ENCODE results near the gene RGS11. TPM values are rescaled to one million over a fixed set of nuclear protein-coding genes. Genes with fewer than 3 reads are reported as not detected.

Gene RGS11
- total RNA-seq, 1 donor from 2014 or later: 0.14 TPM

DNA sequence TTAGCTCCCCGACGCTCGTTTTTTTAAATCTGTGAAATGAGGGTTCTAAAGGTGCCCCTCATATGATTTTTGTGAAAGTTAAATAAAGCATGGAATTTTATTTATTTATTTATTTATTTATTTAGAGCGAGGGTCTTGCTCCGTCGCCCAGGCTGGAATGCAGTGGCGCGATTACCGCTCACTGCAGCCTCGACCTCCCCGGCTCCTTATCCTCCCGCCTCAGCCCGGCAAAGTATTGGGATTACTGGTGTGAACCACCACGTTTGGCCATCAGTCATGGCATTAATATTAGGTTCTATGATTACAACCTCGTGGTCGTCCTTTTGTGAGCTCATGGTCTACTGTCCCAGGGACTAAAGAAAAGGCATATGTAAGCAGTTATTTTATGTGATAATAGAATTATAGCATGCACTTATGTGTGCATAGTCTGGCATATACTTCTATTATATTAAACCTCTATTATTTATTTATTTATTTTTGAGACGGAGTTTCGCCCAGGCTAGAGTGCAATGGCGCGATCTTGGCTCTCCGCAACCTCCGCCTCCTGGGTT, 45.9 kb downstream of the RGS11 start:
- intact Hi-C loops (cut with micrococcal nuclease): loop anchor here (1.0 kb wide), 1 partner anchor 122 kb away; the partner anchor contains the start of gene AXIN1
- peak overlapping the region; percentile 58 for H3K27ac Mint-ChIP-seq
- no peaks in the 10 kb centered on the region for H3K9me3 Mint-ChIP-seq

DNA sequence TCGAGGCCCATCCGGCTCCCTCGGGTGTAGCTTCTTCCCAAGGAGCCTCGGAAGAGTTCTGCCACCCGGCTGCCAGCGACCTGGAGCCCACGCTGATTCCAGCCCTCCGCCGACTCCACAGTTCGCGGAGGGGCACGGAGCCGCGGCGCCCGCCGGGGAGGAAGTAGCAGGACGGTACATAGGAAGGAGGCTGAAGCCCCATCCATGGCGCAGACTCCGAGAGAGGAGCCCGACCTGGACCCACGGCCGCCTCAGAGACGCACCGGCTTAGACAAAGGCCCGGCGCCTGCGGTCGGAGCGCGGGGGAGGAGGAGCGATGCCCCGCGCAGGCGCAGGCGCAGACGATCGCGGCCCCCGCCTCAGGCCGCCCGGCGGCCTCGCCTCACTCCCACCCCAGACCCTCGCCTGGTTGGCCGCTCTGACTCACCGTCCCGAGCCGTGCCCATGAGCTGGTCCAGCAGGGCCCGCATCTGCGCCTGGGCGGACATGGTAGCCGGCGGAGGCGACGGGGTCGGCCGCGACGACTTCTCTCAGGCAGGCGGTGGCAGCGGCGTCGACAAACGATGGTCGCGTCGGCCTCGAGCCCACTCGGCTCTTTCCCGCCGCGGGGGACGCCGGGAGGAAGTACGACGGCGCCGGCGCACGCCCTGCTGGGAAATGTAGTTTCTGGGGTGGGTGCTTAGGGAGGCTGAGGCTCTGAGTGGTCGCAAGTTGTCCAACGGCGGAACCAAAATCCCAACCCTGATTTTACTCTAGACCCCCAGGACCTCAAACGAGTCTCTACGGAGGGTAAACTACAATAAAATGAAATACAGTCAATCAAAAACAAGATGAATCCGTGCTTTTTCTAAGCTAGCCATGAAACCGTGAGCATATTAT, 46.7 kb downstream of the RGS11 start, which contains the start of gene LUC7L:
Gene LUC7L (minus strand): TSS at position 598 of the 879 bp plus-strand sequence. CDS start 110 bp downstream, at position 488.
- DNase-seq: peak; percentile 96
- no peaks in the 10 kb centered on the region for H3K9me3 Mint-ChIP-seq
- peak within 1 kb of the TSS; percentile 92 for H3K4me3 Mint-ChIP-seq
- H3K36me3 Mint-ChIP-seq (ENCODE audit: low read depth): peaks cover 34% of the 10 kb centered on the region
- H3K27ac Mint-ChIP-seq: peak within 1 kb of the TSS; percentile 94
- intact Hi-C loops (cut with micrococcal nuclease): loop anchor here (1.0 kb wide), 1 partner anchor 123 kb away; the partner anchor contains the start of gene AXIN1
- no peaks in the 10 kb centered on the region for H3K27me3 Mint-ChIP-seq
- peaks cover 21% of the 10 kb centered on the region for H3K4me1 Mint-ChIP-seq

More for the DNA sequence above, 45.9 kb downstream of the RGS11 start:
- DNase-seq: no peak
- Mint-ChIP-seq H3K36me3 (ENCODE audit: low read depth) (peaks cover 33% of the 10 kb centered on the region), H3K4me1 (peaks cover 25% of the 10 kb centered on the region), H3K27me3 (no peaks in the 10 kb centered on the region), H3K4me3 (peak overlapping the region; percentile 57)

DNA sequence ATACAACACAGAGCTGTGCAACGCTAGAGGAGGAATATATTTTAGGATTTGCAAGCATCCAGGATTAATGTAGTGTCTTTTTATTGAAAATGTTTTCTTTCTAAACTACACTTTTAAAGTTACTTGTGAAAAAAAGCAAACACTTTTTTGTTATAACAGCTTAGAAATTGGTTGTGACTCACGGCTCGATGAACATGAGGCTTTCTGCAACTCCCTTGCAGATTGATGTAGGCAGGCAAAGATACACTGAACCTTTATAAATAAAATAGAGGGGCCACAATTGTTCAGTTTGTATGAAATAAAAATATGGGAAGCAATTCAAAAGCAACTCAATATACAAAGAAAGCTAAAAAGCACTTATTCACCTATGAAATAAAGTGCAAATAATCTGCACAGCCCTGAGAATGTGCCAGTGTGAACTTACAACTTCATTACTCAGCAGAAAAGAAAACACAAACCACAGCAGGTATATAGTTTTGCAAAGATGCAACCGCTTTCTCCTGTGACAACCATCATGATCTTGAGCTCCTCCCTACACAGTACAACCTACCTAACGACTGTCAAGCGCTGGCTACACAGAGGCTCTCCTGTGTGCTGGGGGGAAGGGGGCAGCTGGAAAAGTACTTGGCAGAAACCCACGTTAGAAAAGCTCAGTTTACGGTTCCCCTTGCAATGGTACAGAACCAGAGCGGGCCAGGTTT, 47.4 kb downstream of the RGS11 start:
- Mint-ChIP-seq H3K4me1 (peaks cover 21% of the 10 kb centered on the region), H3K27me3 (no peaks in the 10 kb centered on the region), H3K4me3 (peak overlapping the region; percentile 92), H3K27ac (peak overlapping the region; percentile 94), H3K9me3 (no peaks in the 10 kb centered on the region), H3K36me3 (ENCODE audit: low read depth) (peaks cover 38% of the 10 kb centered on the region)
- intact Hi-C loops (cut with micrococcal nuclease): no loop called here
- no peak for DNase-seq

DNA sequence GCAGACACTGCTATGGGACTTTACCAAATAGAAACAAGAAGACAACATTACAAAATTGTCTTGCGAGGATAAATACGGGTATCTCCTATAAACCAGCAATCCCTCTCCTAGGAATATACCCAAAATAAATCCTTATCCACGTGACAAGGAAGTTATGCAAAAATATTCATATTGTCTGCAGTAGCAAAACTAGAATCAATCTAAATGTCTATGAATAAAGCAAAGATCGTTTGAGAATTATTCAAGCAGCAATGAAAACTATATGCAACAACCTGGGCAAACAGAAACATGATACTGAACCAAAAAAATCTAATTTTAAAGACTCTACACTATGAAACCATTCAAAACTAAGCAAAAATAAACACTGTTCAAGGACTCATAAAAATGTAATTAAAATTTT, 55.7 kb downstream of the RGS11 start:
- intact Hi-C loops (cut with micrococcal nuclease): no loop called here
- no peak for DNase-seq
- no peaks in the 10 kb centered on the region for H3K9me3 Mint-ChIP-seq
- no peak overlapping the region for H3K27ac Mint-ChIP-seq
- H3K36me3 Mint-ChIP-seq (ENCODE audit: low read depth): peaks cover 44% of the 10 kb centered on the region
- H3K4me3 Mint-ChIP-seq: no peak overlapping the region
- H3K27me3 Mint-ChIP-seq: no peaks in the 10 kb centered on the region
- H3K4me1 Mint-ChIP-seq: peaks cover 6% of the 10 kb centered on the region

Other genes starting within 250 kb of the RGS11 start
- gene POLR3K, start 222.3 kb downstream of the RGS11 start, total RNA-seq: 88.9 and 89.8 TPM in 2 replicates
- 97.7 and 99.9 TPM in 2 replicates for gene SNRNP25, start 222.1 kb downstream of the RGS11 start, total RNA-seq
- gene RHBDF1, start 203.3 kb downstream of the RGS11 start, total RNA-seq: 0.26 and 0.76 TPM in 2 replicates
- 68.4 and 72.6 TPM in 2 replicates for gene MPG, start 197.7 kb downstream of the RGS11 start, total RNA-seq
- gene NPRL3, start 137.3 kb downstream of the RGS11 start, total RNA-seq: 52.9 and 53.8 TPM in 2 replicates
- not detected in 2 replicates for gene HBZ, start 123.3 kb downstream of the RGS11 start, total RNA-seq
- gene HBM, start 110.0 kb downstream of the RGS11 start, total RNA-seq: not detected in 2 replicates
- 0.33 TPM in 1 of 2 replicates, not detected in the other for gene HBA2, start 103.1 kb downstream of the RGS11 start, total RNA-seq
- gene HBA1, start 99.3 kb downstream of the RGS11 start, total RNA-seq: not detected in 2 replicates
- gene HBQ1, start 95.5 kb downstream of the RGS11 start, total RNA-seq: 0.69 and 1.6 TPM in 2 replicates
- gene LUC7L, start 46.5 kb downstream of the RGS11 start, total RNA-seq: 82.3 and 87.9 TPM in 2 replicates
- 17.3 and 18.6 TPM in 2 replicates for gene FAM234A, start 41.1 kb downstream of the RGS11 start, total RNA-seq
- gene ARHGDIG, start 4.6 kb upstream of the RGS11 start, total RNA-seq: not detected in 2 replicates
- gene PDIA2, start 7.2 kb upstream of the RGS11 start, total RNA-seq: not detected in 2 replicates
- gene AXIN1, start 76.8 kb upstream of the RGS11 start, total RNA-seq: 26.7 and 27.9 TPM in 2 replicates
- gene MRPL28, start 94.6 kb upstream of the RGS11 start, total RNA-seq: 106 and 109 TPM in 2 replicates
- 34.1 and 37.8 TPM in 2 replicates for gene PGAP6, start 106.0 kb upstream of the RGS11 start, total RNA-seq
- 64.3 and 64.8 TPM in 2 replicates for gene NME4, start 121.3 kb upstream of the RGS11 start, total RNA-seq
- gene DECR2, start 125.9 kb upstream of the RGS11 start, total RNA-seq: 17.6 and 18.5 TPM in 2 replicates
- 40.2 and 40.5 TPM in 2 replicates for gene RAB11FIP3, start 149.7 kb upstream of the RGS11 start, total RNA-seq

Data from activated CD4-positive, alpha-beta T cell treated with anti-CD3 and anti-CD28 coated beads, Interleukin-2, amount 10 ng/mL, durations not matched to agents 24 days and 14 days (primary cell).